GM15510 (cell line): Measurements from ENCODE around the gene RUNX1.

Source experiments
- POLR2A ChIP-seq: IDR thresholded peaks from 3 replicates; pipeline ENCODE4 v1.6.1; 2011; ENCODE audit warnings: borderline replicate concordance; ENCODE audit not compliant: insufficient read length; ENCODE audit errors: extremely low read depth

RUNX1 gene

GRCh38 chr21:34865400-34866241, 183.5 kb downstream of the RUNX1 start:
- no peak for TF ChIP-seq POLR2A

- TF ChIP-seq POLR2A = no peak
These were observed 184.5 kb downstream of the RUNX1 start for GRCh38 chr21:34864370-34865149.

GRCh38 chr21:34862951-34863350, 186.2 kb downstream of the RUNX1 start:
- no peak for TF ChIP-seq POLR2A

- TF ChIP-seq POLR2A = no peak
These were observed 187.8 kb downstream of the RUNX1 start for GRCh38 chr21:34861258-34861657.

- no peak for TF ChIP-seq POLR2A
These were observed 189.0 kb downstream of the RUNX1 start for GRCh38 chr21:34859976-34860653.

- TF ChIP-seq POLR2A = no peak
These were observed 190.5 kb downstream of the RUNX1 start for GRCh38 chr21:34858559-34858958.

- no peak for TF ChIP-seq POLR2A
These were observed 191.2 kb downstream of the RUNX1 start for GRCh38 chr21:34857874-34858273.

- TF ChIP-seq POLR2A = no peak
These were observed 191.9 kb downstream of the RUNX1 start for GRCh38 chr21:34857122-34857713.

GRCh38 chr21:34852448-34852847, 196.7 kb downstream of the RUNX1 start:
- no peak for TF ChIP-seq POLR2A

- no peak for TF ChIP-seq POLR2A
These were observed 198.9 kb downstream of the RUNX1 start for GRCh38 chr21:34850166-34850690.

GRCh38 chr21:34846601-34847112, 202.4 kb downstream of the RUNX1 start:
- TF ChIP-seq POLR2A = no peak

- no peak for TF ChIP-seq POLR2A
These were observed 203.3 kb downstream of the RUNX1 start for GRCh38 chr21:34845521-34846451.

GRCh38 chr21:34844924-34845238, 204.2 kb downstream of the RUNX1 start:
- no peak for TF ChIP-seq POLR2A
